SIG-M5 treated with dmso at 0.1 percent for 504 hours (cell line): ENCODE results near the gene PTPRT.

Experiments
- DNase-seq: peaks from one replicate; lab custom pipeline; 2025; ENCODE audit not compliant: unreplicated experiment; lab: John Stamatoyannopoulos, UW

The PTPRT gene

DNA sequence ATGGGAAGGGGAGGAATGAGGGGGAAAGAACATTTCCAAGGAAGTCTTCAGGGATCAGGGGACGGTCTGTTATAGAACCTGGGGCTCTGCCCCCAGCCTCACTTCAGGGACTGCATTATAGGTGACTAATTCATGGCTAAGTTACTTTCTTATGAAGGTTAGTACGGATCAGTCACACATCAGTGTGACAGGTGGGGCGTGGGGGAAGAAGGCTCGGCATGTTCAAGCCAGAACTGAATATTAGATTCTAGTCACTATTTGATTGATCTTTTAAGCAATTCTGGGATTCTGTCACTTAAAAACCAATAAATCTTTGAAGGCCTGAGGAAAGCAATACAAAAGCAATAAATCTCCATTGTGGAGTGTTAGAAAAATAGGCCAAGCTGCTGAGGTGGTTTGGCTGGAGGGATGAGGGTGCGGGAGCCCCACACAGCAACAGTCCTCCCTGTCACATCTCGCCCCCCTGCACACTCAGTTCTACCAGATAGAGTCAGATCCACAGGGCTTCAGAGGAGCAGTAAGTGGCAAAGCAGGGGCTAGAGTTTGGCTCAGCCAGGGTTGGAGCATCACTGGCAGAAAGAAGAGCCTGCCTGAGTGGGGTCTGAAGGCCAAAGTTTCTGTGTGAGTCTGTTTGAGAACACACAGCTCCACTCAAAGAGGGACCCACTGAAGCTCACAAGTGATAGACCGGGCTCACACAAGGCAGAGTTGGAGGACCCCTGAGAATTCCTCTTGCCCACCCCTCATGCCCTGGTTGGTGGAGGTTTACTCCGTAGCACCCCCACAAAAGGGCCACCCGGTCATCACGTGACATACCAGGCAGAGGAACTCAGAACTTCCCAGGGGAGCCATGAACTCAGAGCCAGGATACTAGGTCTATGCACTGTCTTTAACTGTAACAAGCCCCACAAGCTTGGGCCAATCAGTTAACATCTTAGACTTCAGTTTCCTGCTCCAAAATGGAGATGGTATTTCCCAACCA, 843.2 kb downstream of the PTPRT start:
- no peak for DNase-seq

DNA sequence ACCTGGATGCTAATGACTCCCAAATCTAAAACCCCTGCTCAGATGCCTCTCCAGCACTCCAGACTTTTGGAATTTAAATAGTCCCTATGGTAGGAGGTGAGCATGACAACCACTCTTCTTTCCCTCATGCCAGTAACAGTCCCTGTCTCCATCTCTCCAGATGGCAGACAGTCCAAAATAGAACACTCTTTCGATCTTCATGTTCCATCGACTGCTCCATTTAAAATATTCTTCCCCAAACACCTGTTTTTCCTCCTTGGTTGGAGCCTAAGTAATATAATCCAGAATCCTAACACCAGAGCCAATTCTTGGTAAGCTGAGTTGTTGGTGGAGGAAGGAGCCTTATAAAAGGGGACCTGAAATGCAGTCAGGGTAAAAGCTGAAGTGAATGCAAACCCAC, 848.1 kb downstream of the PTPRT start:
- no peak for DNase-seq

DNA sequence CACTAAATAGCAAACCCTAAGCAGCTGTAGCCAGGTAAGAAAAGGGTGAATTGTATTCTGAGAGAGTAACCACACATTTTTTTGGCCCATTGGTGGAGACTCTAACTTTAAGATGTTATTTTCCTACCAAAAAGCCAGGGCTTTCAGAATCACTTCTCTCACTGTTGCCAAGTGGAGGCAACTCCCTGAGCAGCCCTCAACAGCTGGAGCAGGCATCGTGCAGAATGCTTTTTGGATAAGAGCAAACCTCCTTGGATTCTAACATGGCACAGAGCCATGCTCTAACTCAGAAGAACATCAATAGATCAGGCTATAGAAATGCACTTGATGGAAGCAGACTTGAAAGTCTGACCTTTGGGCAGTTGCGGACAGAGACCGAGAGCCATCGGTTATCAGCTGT, 849.3 kb downstream of the PTPRT start:
- DNase-seq = no peak

DNA sequence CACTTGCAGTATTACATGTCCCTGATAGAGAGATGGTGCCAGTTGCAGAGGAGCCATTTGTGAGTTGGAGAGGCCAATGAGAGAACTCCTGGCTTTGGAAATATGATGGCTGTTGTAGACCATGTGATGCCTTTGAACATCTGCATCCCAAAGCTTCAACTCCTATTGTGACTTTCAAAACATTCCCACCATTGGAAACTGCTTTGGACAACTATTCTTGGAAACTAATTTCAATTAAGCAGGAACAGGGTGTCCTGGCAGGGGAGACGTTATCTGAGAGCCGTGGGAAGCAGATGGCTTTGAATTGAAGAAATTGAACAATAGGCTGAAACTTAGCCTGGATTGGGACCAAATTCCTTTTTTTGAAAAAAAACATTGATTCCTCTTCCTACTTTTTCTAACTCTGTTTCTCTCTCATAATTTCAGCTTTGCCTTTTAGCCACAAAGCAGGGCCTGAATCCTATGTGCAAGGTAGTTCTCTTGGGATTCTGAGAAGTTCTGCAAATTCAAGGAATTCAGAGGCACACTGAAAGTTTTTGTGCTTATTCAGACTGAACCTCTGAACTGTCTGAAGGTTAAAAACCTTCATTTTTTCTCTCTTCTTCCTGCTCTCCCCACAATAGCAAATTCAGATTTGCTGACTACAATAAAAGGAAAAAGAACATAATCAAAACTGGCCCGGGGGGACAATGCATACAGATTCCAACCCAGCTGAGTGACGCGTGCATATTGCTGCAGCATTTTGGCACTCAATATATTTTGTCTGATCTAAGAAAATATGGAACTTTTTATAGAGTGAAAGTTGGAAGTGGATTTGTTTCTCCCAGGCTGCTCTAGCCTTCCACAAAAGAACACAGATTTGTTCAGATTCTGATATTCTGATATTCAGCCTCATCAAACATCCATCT, 851.2 kb downstream of the PTPRT start:
- DNase-seq = no peak

GRCh38 chr20:42336576-42336975, 853.1 kb downstream of the PTPRT start:
- DNase-seq = no peak

- DNase-seq = no peak
These were observed 870.3 kb downstream of the PTPRT start for GRCh38 chr20:42319252-42320013.

DNA sequence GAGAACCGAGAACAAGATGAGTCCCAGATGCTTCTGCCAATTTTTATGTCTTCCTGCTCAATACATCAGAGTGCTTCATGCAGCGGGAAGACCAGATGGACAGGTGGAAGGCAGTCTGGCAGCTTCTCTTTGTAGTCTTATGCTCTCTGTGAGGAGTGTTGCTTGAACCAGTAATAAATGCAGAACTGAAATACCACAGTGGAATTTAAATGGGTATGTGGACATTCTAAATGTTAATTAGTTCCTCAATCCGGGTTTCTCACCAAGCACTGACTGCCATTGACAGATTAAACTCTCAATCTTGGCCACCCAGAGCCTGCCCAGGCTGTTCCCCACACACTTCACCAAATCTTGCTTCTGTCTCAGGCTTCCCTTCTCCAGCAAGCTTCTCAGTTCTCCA, 876.0 kb downstream of the PTPRT start:
- DNase-seq = no peak

- DNase-seq = no peak
These were observed 880.7 kb downstream of the PTPRT start for GRCh38 chr20:42309050-42309449.

DNA sequence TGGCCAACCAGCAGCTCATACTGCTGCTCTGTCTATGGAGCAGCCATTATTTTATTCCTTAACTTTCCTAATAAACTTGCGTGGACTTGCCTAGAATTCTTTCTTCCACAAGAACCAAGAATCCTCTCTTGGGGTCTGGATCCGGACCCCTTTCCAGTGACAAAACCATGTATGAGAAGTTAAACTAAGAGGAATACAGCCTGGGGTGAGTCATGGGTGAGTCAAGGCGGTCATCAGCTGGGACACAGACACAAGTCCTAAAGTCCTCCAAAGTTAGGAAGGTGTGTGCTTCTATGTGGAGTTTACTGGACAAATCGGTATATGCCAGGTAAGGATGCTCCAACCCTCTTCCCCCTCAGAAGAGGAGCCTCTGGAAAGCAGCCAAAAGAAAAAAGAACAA, 881.5 kb downstream of the PTPRT start:
- no peak for DNase-seq

DNA sequence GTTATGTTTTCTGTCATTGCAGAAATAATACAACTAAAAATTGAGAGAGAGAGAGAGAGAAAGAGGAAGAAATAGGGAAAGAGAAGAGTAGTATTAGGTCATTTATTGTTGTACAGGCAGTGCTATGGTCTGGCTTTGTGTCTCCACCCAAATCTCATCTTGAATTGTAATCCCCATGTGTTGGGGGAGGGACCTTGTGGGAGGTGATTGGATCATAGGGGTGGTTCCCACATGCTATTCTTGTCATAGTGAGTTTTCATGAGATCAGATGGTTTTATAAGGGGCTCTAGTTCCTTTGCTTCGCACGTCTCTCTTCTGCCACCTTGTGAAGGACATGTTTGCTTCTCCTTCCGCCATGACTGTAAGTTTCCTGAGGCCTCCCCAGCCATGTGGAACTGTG, 894.1 kb downstream of the PTPRT start:
- DNase-seq = no peak

DNA sequence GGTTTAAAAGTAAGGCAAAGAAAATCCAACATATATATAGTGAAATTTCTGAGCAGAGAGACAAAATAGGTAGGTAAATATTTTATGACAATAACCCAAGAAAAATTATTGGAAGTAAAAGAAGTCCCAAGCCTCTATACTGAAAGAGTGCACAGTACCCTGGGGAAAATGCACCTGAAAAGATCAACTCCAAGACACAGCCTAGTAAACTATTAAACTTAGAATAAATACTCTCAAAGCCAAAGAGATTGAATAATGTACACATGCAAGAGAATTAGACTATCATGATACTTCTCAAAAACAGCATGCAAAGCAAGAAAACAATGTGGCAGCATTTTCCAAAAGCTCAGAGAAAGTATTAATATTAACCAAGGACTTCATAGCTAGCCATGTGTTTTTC, 894.7 kb downstream of the PTPRT start:
- no peak for DNase-seq

DNA sequence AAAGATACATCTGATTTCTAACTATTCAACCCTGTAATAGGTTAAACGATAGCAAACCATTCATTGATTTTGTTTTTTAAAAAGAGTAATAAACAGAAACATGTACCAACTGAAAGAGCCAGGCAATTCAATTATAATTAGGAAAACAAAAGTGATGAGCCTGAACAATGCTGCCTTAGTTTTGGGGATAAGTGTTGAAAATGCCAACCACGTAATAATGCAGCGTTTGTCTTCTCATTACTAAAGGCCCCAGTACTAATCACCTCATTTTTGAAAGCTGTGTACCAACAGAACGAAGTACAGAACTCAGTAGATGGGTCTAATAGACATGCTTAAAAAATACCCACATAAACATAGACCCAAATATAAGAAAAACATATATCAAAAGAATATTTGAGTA, 907.9 kb downstream of the PTPRT start:
- no peak for DNase-seq

DNA sequence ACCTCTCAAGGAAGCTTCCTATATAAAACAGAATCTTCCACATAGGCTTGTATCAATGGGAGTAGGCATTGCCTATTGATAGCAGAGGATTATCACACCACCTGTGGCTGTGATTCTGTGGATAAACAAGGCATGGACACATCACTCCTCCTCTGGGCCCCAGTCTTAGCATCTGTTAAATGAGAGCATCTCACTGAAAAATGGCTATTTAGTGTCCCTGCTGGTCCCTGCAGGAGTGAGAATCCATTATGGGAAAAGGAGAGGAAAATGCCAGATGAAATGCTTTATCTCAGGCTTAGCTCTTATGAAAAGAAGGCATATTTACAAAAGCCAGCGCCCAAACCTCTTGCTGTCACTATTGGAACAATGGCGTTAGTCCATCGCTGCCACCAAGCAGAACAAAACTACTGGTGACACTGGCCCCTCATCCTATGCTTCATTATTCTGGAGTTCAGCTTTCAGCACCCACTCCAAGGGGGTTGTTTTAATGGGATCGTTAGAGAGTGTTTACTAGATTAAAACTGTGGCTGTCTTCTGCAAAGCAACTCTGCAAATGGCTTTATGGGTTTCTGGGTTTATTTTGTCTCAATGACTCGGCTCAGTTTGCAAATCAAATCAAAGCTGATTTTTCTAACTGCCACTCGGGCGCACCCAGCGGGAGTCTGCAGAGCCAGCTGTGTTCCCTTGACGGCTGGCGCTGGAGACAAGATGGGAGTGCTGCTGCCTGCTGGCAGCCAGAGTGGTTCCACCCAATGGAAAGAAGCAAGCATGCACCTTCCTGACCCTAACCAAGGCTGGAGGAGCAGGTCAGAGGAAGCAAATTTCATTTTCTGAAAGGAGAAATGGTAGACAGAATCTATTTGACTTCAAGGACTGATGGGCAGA, 912.7 kb downstream of the PTPRT start:
- DNase-seq = no peak

GRCh38 chr20:42274986-42275385, 914.7 kb downstream of the PTPRT start:
- no peak for DNase-seq

- no peak for DNase-seq
These were observed 917.2 kb downstream of the PTPRT start for GRCh38 chr20:42272516-42272915.

DNA sequence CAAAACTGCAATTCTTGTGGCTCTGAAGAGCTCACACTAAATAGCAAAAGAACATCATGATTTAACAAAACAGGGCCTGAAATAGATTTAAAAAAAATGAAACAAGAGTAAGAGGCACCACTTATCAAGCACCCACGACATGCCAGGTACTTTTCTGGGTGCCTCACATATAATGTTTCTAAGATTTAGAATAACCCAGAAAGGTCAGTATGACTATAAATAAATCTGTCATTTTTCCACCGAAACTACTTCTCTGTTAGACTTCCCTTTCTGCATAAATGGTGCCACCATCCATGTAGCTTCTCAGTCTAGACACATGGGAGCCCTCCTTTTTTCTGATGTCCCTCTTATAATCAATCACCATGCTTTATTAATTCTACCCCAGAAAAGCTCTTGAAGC, 919.2 kb downstream of the PTPRT start:
- DNase-seq = no peak

DNA sequence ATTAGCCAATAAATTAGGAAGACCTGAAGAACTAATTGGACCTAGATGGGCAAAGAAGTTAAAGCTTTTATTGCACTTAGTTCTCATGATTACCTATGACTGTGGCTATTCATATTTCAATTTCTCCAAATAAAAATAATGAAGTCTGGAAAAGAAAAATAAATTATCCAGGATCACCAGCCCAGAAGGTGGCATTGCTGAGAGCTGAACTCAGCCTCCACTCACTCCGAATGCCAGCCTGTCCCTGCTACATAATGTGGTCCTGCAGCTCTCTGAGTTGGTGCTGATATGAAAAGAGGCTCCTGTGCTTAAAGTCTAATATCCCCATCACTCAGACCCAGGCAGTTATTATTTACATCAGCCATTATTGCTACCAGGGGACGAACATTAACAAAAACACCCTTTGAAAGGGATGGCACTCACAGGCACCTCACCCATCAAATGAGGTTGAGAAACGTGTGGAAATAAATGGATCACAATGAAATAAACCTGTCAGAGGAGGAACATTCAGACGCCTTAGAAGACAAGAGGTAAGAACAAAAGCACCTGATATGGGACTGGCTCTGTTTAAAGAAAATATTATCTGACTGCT, 921.8 kb downstream of the PTPRT start:
- no peak for DNase-seq

GRCh38 chr20:42261766-42262270, 927.9 kb downstream of the PTPRT start:
- DNase-seq = no peak

- DNase-seq = no peak
These were observed 929.5 kb downstream of the PTPRT start for GRCh38 chr20:42260184-42260583.

GRCh38 chr20:42259389-42259788, 930.3 kb downstream of the PTPRT start:
- DNase-seq = no peak
